ENCODE results near the gene STIL.

Gene STIL

DNA sequence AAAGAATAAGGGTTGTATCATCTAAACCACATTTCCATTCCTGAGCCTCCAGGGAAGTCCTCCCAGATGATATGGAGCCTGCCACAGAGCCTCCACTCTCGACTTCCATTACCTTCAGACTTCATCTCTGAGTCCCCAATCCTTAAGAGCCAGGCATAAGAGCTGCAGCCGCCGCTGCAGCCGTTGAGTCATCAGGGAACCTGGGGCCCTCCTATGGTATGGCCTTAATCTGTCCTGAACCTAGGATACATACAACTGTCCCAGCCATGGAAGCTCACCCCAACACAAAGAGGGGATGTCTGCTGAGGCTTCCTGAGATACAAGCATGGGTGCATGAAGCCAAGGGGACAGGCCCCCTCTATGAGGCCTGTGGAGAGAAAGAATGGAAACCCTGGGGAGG lies 98.2 kb downstream of the STIL start:
- H3K36me3 ChIP-seq (ENCODE audit: control insufficient read depth in 4 of 4, insufficient read depth in 4 of 4, low read length in 3 of 4), result peaks cover 2 to 48% (median 33%) of the 10 kb centered on the region in 4 experiments
- CTCF ChIA-PET, result interaction anchor here (0.9 to 2.2 kb wide), 7 partner anchors 9 to 47 kb away, joined by 3 to 12 read pairs (median 4); no protein-coding TSS in a partner anchor
- WGBS (ENCODE audit: insufficient coverage), result 100% methylated on average over 4 of the region's 4 CpGs
- H3K4me1 ChIP-seq (ENCODE audit: control extremely low read depth in 1 of 4, control insufficient read depth in 4 of 4, insufficient read depth in 4 of 4, low read length in 3 of 4), result peaks cover 4 to 63% (median 44%) of the 10 kb centered on the region in 4 experiments
- no peaks in the 10 kb centered on the region for H3K27me3 ChIP-seq (replicated peaks in 2 of 5; ENCODE audit: control insufficient read depth in 4 of 5, insufficient read depth in 5 of 5, low read length in 4 of 5)
- no peaks in the 10 kb centered on the region for H3K9me3 ChIP-seq (ENCODE audit: control extremely low read depth in 1 of 5, control insufficient read depth in 4 of 5, insufficient read depth in 2 of 5, low read depth in 1 of 5, low read length in 4 of 5)
- no peak overlapping the region for H3K27ac ChIP-seq (ENCODE audit: insufficient read depth in 1 of 2, low read depth in 1 of 2, low read length in 2 of 2, poor library complexity in 1 of 2, severe bottlenecking in 2 of 2)
- H3K4me3 ChIP-seq (ENCODE audit: control insufficient read depth in 1 of 7, extremely low read depth in 1 of 7, insufficient read depth in 4 of 7, low read depth in 2 of 7, low read length in 6 of 7), result no peak overlapping the region
- POLR2A ChIA-PET, result no interaction called here
- DNase-seq, result no peak

GRCh38 chr1:47214549-47214948 lies 99.4 kb downstream of the STIL start:
- 0% methylated on average over 2 of the region's 3 CpGs for WGBS (ENCODE audit: insufficient coverage)
- H3K27me3 ChIP-seq (replicated peaks in 2 of 5; ENCODE audit: control insufficient read depth in 4 of 5, insufficient read depth in 5 of 5, low read length in 4 of 5), result no peaks in the 10 kb centered on the region
- peaks cover 6 to 74% (median 53%) of the 10 kb centered on the region in 4 experiments for H3K4me1 ChIP-seq (ENCODE audit: control extremely low read depth in 1 of 4, control insufficient read depth in 4 of 4, insufficient read depth in 4 of 4, low read length in 3 of 4)
- ChIA-PET POLR2A (interaction anchor here (1.3 kb wide), 1 partner anchor 18 kb away, joined by 9 read pairs; no protein-coding TSS in a partner anchor), CTCF (interaction anchor here (0.9 to 2.2 kb wide), 5 partner anchors 11 to 49 kb away, joined by 4 to 12 read pairs (median 6); no protein-coding TSS in a partner anchor)
- no peak for DNase-seq
- peak overlapping the region in 1 of 2 experiments; percentile 67 for H3K27ac ChIP-seq (ENCODE audit: insufficient read depth in 1 of 2, low read depth in 1 of 2, low read length in 2 of 2, poor library complexity in 1 of 2, severe bottlenecking in 2 of 2)
- H3K9me3 ChIP-seq (ENCODE audit: control extremely low read depth in 1 of 5, control insufficient read depth in 4 of 5, insufficient read depth in 2 of 5, low read depth in 1 of 5, low read length in 4 of 5), result no peaks in the 10 kb centered on the region
- no peak overlapping the region for H3K4me3 ChIP-seq (ENCODE audit: control insufficient read depth in 1 of 7, extremely low read depth in 1 of 7, insufficient read depth in 4 of 7, low read depth in 2 of 7, low read length in 6 of 7)
- H3K36me3 ChIP-seq (ENCODE audit: control insufficient read depth in 4 of 4, insufficient read depth in 4 of 4, low read length in 3 of 4), result peaks cover 0 to 37% (median 25%) of the 10 kb centered on the region in 4 experiments

DNA sequence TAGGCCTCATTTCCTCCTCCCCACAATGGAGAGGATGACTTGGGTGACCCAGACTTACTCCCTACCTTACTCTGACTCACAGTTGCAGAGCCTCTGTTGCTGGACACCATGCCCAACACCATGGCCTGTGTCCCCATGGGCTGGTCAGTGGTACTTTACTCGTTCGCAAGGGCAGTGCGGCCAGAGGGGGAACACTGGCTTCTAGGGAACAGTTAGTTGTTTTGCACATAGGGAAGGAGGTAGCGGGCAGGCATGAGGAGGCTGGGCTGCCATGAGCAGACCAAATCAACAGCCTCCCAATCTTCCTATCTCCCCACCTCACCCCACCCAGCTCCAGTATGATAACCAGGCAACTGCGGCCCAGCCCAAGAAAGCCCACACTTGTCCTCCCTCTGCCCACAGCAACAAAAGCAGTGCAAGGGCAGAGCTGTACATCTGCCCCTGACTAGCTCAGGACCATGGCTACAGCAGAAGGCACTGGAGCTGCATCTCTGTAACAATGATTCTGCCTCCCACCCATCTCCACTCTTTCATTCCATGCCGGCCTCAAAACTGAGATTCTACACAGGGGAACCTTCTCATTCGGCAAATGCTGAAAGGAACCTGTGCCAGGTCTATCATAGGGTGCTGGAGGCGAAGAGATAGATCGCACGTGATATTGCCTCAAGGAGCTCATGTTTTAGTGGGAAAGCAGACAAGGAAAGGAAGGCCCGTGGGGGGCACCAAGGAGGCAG lies 100.5 kb downstream of the STIL start:
- Histone ChIP-seq H3K27me3 (replicated peaks in 2 of 5; ENCODE audit: control insufficient read depth in 4 of 5, insufficient read depth in 5 of 5, low read length in 4 of 5) (no peaks in the 10 kb centered on the region), H3K4me3 (ENCODE audit: control insufficient read depth in 1 of 7, extremely low read depth in 1 of 7, insufficient read depth in 4 of 7, low read depth in 2 of 7, low read length in 6 of 7) (no peak overlapping the region), H3K9me3 (ENCODE audit: control extremely low read depth in 1 of 5, control insufficient read depth in 4 of 5, insufficient read depth in 2 of 5, low read depth in 1 of 5, low read length in 4 of 5) (no peaks in the 10 kb centered on the region), H3K4me1 (ENCODE audit: control extremely low read depth in 1 of 4, control insufficient read depth in 4 of 4, insufficient read depth in 4 of 4, low read length in 3 of 4) (peaks cover 6 to 77% (median 54%) of the 10 kb centered on the region in 4 experiments), H3K36me3 (ENCODE audit: control insufficient read depth in 4 of 4, insufficient read depth in 4 of 4, low read length in 3 of 4) (peaks cover 0 to 26% (median 15%) of the 10 kb centered on the region in 4 experiments), H3K27ac (ENCODE audit: insufficient read depth in 1 of 2, low read depth in 1 of 2, low read length in 2 of 2, poor library complexity in 1 of 2, severe bottlenecking in 2 of 2) (peak overlapping the region; percentile 85 to 88)
- WGBS (ENCODE audit: insufficient coverage), result 71% methylated on average over 6 of the region's 11 CpGs
- ChIA-PET POLR2A (interaction anchor here (0.6 to 2.1 kb wide), 5 partner anchors 9 to 609 kb away, joined by 3 to 21 read pairs (median 4); partner anchors contain the start of gene MKNK1), CTCF (interaction anchor here (0.8 to 6.5 kb wide), 16 partner anchors 8 to 50 kb away, joined by 3 to 55 read pairs (median 6); no protein-coding TSS in a partner anchor)
- DNase-seq, result peak in 2 of 3 donors; percentile 44 to 63

GRCh38 chr1:47212636-47213229 lies 101.2 kb downstream of the STIL start:
- 92% methylated on average over 2 of the region's 4 CpGs for WGBS (ENCODE audit: insufficient coverage)
- ChIA-PET CTCF (interaction anchor here (0.7 to 6.5 kb wide), 18 partner anchors 9 to 138 kb away, joined by 3 to 55 read pairs (median 6); no protein-coding TSS in a partner anchor), POLR2A (interaction anchor here (0.6 to 2.1 kb wide), 4 partner anchors 8 to 608 kb away, joined by 3 to 21 read pairs (median 4); partner anchors contain the start of gene MKNK1)
- H3K4me1 ChIP-seq (ENCODE audit: control extremely low read depth in 1 of 4, control insufficient read depth in 4 of 4, insufficient read depth in 4 of 4, low read length in 3 of 4), result peaks cover 6 to 72% (median 54%) of the 10 kb centered on the region in 4 experiments
- peaks cover 0 to 20% (median 13%) of the 10 kb centered on the region in 4 experiments for H3K36me3 ChIP-seq (ENCODE audit: control insufficient read depth in 4 of 4, insufficient read depth in 4 of 4, low read length in 3 of 4)
- DNase-seq, result no peak
- H3K4me3 ChIP-seq (ENCODE audit: control insufficient read depth in 1 of 7, extremely low read depth in 1 of 7, insufficient read depth in 4 of 7, low read depth in 2 of 7, low read length in 6 of 7), result peak overlapping the region in 1 of 7 experiments; percentile 65
- H3K9me3 ChIP-seq (ENCODE audit: control extremely low read depth in 1 of 5, control insufficient read depth in 4 of 5, insufficient read depth in 2 of 5, low read depth in 1 of 5, low read length in 4 of 5), result no peaks in the 10 kb centered on the region
- peak overlapping the region; percentile 85 to 88 for H3K27ac ChIP-seq (ENCODE audit: insufficient read depth in 1 of 2, low read depth in 1 of 2, low read length in 2 of 2, poor library complexity in 1 of 2, severe bottlenecking in 2 of 2)
- no peaks in the 10 kb centered on the region for H3K27me3 ChIP-seq (replicated peaks in 2 of 5; ENCODE audit: control insufficient read depth in 4 of 5, insufficient read depth in 5 of 5, low read length in 4 of 5)

DNA sequence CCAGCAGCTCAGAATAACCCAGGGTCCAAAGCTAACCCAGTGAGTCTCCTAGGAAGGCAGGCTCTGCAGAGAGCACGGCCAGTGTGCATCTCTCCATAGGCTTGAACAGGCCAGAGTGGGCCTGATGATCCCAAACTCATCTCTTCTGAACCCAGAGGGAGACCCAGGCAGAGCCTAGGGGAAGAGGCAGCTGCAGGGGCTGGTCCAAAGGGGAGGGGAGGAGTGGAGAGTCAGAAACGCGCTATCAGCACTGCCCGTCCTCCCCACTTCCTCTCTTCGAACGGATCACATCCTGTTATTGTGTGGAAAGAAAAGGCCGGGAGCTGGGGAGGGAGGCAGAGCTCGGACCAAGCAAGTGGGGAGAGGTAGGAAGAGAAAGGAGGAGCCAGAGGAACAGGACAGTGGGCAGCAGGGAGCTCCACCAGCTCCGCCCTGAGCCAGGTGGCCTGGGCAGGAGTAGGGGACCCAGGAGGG lies 102.1 kb downstream of the STIL start:
- DNase-seq, result peak; percentile 67 to 77 (median 73)
- Histone ChIP-seq H3K4me1 (ENCODE audit: control extremely low read depth in 1 of 4, control insufficient read depth in 4 of 4, insufficient read depth in 4 of 4, low read length in 3 of 4) (peaks cover 6 to 65% (median 54%) of the 10 kb centered on the region in 4 experiments), H3K9me3 (ENCODE audit: control extremely low read depth in 1 of 5, control insufficient read depth in 4 of 5, insufficient read depth in 2 of 5, low read depth in 1 of 5, low read length in 4 of 5) (no peaks in the 10 kb centered on the region), H3K36me3 (ENCODE audit: control insufficient read depth in 4 of 4, insufficient read depth in 4 of 4, low read length in 3 of 4) (peaks cover 0 to 11% (median 9%) of the 10 kb centered on the region in 4 experiments), H3K4me3 (ENCODE audit: control insufficient read depth in 1 of 7, extremely low read depth in 1 of 7, insufficient read depth in 4 of 7, low read depth in 2 of 7, low read length in 6 of 7) (peak overlapping the region in 5 of 7 experiments; percentile 46 to 67 (median 57)), H3K27me3 (replicated peaks in 2 of 5; ENCODE audit: control insufficient read depth in 4 of 5, insufficient read depth in 5 of 5, low read length in 4 of 5) (no peaks in the 10 kb centered on the region), H3K27ac (ENCODE audit: insufficient read depth in 1 of 2, low read depth in 1 of 2, low read length in 2 of 2, poor library complexity in 1 of 2, severe bottlenecking in 2 of 2) (peak overlapping the region; percentile 85 to 88)
- WGBS (ENCODE audit: insufficient coverage), result 11% methylated on average over 2 of the region's 9 CpGs
- POLR2A ChIA-PET, result interaction anchor here (0.7 to 2.1 kb wide), 6 partner anchors 9 to 42 kb away, joined by 3 to 21 read pairs (median 4); no protein-coding TSS in a partner anchor
- CTCF ChIA-PET, result interaction anchor here (0.7 to 6.5 kb wide), 18 partner anchors 10 to 139 kb away, joined by 3 to 55 read pairs (median 5); partner anchors contain the start of gene PDZK1IP1

GRCh38 chr1:47210666-47211065 lies 103.3 kb downstream of the STIL start:
- Histone ChIP-seq H3K36me3 (ENCODE audit: control insufficient read depth in 4 of 4, insufficient read depth in 4 of 4, low read length in 3 of 4) (peaks cover 0 to under 1% (median under 1%) of the 10 kb centered on the region in 4 experiments), H3K4me1 (ENCODE audit: control extremely low read depth in 1 of 4, control insufficient read depth in 4 of 4, insufficient read depth in 4 of 4, low read length in 3 of 4) (peaks cover 6 to 63% (median 54%) of the 10 kb centered on the region in 4 experiments), H3K4me3 (ENCODE audit: control insufficient read depth in 1 of 7, extremely low read depth in 1 of 7, insufficient read depth in 4 of 7, low read depth in 2 of 7, low read length in 6 of 7) (peak overlapping the region in 2 of 7 experiments; percentile 25 to 65), H3K27me3 (replicated peaks in 2 of 5; ENCODE audit: control insufficient read depth in 4 of 5, insufficient read depth in 5 of 5, low read length in 4 of 5) (no peaks in the 10 kb centered on the region), H3K9me3 (ENCODE audit: control extremely low read depth in 1 of 5, control insufficient read depth in 4 of 5, insufficient read depth in 2 of 5, low read depth in 1 of 5, low read length in 4 of 5) (no peaks in the 10 kb centered on the region), H3K27ac (ENCODE audit: insufficient read depth in 1 of 2, low read depth in 1 of 2, low read length in 2 of 2, poor library complexity in 1 of 2, severe bottlenecking in 2 of 2) (peak overlapping the region; percentile 40 to 46)
- DNase-seq, result no peak
- ChIA-PET CTCF (interaction anchor here (1.3 to 6.5 kb wide), 6 partner anchors 8 to 51 kb away, joined by 5 to 55 read pairs (median 22); no protein-coding TSS in a partner anchor), POLR2A (interaction anchor here (0.5 to 1.0 kb wide), 2 partner anchors 17 to 19 kb away, joined by 3 read pairs; no protein-coding TSS in a partner anchor)
- WGBS (ENCODE audit: insufficient coverage), result 50% methylated on average over 1 of the region's 3 CpGs

Measured in common myeloid progenitor, CD34-positive (primary cell).